Measurements from ENCODE around the gene OR2V2.

OR2V2 gene

GRCh38 chr5:181190711-181191525 is 43.5 kb downstream of the OR2V2 start:
- DNase-seq (ENCODE audit: low read depth) = no peak

GRCh38 chr5:181191526-181192336 is 44.3 kb downstream of the OR2V2 start:
- DNase-seq (ENCODE audit: low read depth) = peak; percentile 94

GRCh38 chr5:181192337-181193046 is 45.1 kb downstream of the OR2V2 start:
- no peak for DNase-seq (ENCODE audit: low read depth)

DNA sequence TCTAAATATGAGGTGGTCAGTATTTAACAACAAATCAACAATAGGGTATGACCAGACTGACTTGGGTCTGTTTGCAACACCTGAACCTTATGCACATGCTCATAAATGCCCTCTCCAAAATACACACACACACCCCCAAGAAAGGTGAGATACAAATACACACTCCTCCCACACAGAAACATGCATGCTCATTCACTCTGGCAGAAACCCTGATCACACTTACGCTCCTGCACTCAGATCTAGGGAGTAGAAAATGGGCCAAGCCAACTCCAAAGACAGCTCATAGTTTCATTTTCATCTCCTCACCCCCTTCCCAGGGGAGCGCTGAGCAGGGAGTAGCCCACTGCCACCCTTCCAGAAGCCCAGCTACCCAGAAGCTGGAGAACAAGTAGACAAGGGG is 46.3 kb downstream of the OR2V2 start:
- no peak for DNase-seq (ENCODE audit: low read depth)

- DNase-seq (ENCODE audit: low read depth) = no peak
Measured at GRCh38 chr5:181194489-181195248, 47.3 kb downstream of the OR2V2 start.

DNA sequence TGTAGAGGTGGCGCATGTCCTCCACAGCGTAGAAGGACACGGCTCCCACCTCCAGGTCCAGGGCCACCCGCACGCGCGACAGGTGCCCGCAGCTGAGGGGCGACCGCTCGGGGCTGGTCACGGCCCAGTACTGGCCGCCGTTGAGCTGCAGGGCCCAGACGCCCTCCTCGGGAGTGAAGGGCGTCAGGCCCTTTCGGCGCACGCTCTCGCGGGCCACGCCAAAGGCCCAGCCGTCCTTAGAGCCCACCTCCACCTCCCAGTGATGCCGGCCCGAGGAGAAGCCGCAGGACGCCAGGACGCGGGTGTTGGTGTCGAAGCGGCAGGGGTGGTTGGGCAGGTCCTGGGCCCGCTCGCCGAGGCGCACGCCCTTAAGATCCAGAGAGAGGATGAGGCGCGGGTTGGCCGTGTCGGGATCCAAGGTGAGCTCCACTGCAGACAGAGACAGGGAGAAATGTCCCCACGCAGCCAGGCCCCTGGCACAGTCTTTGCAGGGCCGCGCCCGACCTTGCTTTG is 47.9 kb downstream of the OR2V2 start:
- DNase-seq (ENCODE audit: low read depth) = no peak

GRCh38 chr5:181197326-181197951 is 50.1 kb downstream of the OR2V2 start:
- DNase-seq (ENCODE audit: low read depth) = no peak

GRCh38 chr5:181198106-181198685 is 50.8 kb downstream of the OR2V2 start:
- DNase-seq (ENCODE audit: low read depth) = no peak

DNA sequence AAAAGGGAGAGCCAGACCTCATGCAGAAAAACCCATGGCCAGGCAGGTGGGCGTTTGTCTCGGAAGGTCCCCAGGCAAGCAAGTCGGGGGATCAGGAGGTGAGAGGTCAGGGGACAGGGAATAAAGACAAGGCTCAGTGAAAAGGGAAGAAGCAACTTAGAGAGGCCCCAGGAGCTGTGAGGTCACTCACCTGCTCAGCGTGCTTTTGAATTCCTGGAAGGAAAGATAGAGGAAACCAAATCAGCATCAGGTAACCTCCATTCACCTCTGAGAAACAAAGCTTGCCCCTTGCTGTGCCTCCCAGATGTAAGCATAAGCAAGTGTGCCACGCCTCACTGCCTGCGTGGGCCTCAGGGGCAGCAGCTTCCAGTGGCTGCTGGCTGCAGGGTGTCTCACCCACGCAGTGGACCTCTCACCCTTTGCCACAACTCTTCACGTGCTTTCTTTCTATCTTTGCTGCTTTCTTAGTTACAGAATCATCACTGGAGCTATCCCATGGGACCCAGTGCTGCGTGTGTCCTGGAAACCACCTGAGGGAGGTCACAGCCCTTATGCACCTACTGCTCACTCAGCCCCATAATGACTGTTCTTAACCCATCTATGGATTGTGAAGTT is 51.6 kb downstream of the OR2V2 start:
- no peak for DNase-seq (ENCODE audit: low read depth)

DNA sequence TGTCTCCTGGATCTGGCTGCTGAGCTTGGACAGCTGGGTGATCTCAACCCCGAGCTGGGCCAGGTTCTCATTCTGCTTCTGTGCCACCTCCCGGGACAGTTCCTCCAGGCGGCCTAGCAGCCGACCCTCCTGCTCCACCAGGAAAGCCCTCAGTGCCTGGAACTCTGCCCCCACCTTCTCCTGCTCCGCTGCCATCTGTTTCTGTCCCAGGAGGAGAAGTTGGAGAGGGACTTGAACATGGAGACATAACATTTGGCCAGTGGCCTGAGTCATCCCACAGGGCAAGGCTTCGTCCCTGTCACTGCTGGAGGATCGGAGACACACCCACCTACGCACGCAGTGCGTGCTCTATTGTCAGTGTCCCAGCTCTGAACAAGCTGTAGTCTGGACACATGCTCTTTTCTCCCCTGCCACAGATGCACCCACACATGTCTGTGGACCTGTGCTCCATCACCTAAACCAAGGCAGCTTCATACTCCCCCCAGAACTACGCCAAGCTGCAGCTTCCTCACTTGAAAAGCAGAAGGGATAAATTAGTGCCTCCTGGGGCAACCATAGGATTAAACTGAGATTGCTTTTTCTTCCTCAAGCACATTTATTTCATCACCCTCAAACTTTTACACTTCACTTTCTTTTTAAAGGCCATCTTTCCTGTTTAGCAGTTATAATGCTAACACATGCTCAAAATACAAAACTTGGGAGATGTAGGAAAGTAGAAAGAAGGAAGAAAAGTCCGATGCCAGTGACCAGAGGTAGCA is 52.7 kb downstream of the OR2V2 start:
- no peak for DNase-seq (ENCODE audit: low read depth)

GRCh38 chr5:181200816-181201215 is 53.4 kb downstream of the OR2V2 start:
- DNase-seq (ENCODE audit: low read depth) = no peak

DNA sequence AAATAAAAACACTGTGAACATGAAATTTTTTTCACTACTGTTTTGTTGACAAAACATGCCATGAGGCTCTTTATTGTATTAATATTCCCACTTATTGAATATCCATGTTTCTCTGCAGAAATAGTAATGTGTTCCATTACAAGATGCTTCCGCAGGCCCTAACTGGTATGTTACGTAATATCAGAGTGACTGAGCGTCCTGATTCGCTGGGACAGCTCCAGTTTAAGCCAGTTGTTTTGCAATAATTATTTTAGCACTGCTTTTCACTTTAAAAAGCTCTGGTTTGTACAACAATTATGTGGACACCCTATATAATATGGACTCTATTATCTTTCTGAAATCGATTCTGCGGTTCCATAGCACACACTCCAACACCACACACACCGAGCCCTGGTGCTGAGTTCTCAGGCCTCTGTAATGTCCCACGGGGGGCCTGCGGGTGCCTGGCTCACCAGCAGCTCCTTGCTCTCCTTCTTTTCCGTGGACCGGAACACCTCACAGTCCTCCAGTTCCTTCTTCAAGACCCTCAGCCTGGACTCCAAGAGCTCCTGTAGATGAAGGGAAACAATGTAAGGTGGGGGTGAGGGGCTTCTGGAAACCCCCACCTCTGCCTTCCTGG is 55.8 kb downstream of the OR2V2 start:
- DNase-seq (ENCODE audit: low read depth) = no peak

DNA sequence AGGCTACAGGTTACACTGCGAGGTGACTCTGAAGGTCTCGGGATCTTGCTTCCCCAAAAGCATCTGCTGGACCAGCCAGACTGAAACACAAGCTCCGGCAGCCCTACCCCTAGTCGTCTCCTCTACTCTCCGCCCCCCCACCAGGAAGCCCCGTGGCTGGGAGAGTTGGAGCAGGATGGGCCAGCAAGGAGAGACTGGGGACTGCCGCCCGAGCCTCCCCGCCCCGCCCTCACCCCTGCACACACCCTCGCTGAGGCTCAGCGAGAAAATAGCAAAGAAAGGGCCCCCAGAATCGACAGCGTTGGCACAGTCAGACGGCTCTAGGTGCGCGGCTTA is 56.4 kb downstream of the OR2V2 start:
- no peak for DNase-seq (ENCODE audit: low read depth)

DNA sequence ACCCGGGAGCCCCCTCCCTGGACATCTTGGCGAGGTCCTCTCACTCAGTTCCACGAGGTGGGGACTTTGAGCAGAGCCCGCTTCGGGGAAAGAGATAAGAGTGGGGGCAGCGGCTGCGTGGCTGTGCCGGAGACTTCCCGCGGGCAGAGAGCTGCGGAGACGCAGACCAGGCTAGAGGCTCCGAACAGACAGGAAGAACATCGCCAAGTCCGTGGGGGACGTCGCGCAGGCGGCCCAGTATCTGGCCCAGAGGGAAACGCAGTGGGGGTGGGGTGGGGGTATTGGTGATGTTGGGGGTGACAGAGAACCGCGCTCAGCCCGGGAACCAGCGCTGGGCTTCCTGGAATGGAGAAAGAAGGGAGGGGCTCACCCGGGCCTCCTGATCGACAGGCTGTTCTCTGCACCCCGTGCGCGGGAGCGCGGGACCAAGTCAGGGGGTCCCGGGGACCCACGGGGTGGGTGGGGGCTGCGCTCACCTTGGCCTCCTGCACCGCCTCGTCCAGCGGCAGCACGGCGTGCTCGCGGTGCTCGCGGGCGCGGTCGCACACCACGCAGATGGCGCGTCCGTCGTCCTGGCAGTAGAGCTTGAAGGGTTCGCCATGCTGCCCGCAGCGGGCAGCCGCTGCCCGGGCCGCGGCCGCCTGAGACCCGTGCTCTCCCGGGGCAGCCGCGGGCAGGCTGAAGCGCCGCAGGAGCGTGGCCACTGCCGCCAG is 56.9 kb downstream of the OR2V2 start:
- DNase-seq (ENCODE audit: low read depth) = no peak

GRCh38 chr5:181204826-181205760 is 57.7 kb downstream of the OR2V2 start, which contains the start of gene TRIM7:
Gene TRIM7 (minus strand): TSS chr5:181205196. CDS start chr5:181205110, 86 bp downstream.
- no peak for DNase-seq (ENCODE audit: low read depth)

DNA sequence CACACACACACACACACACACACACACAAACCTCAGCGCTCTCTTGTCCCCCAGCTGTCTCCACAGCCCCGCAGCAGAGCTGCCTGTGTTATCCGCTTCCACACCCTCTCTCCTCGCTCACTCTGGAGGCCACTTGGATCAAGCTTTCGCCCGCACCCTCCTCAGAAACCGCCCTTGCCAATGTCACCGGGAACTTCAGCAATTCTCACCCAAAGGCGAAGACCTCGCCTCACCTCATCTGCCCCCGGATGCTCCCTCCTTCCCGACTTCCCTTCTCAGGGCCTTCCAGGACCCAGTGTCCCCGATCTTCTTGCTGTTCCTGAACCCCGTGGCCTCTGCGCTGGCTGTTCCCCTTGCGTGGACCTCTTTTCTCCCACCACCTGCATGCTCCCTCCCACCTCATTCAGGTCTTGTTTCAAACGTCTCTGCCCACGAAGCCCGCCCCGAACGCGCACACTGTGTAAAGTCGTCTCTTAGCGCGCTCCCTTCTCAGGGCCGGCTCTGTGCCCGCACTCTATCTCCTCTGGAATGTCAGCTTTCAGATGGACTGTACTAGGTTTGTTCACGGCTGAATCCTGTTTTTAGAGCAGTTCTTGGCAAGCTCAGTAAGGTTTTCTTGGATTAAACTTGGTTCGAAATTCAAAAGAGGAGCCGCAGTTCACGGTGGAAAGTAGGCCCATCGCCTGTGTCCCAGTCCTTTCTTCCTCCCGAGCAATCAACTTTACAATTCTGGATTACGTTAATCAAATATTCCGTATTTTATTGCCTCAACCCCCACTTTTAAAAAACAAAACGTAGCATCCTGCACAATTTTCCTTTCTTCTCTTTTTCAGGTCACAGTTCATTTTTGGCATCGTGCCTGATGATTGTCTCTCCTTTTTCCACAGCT is 58.6 kb downstream of the OR2V2 start:
- no peak for DNase-seq (ENCODE audit: low read depth)
